Astrocyte (in vitro differentiated cells and primary cell): ENCODE data around the gene SDHAF2.
"Not testable (repeated sequence)": the region's sequence is repeated elsewhere in the genome, so short reads cannot be mapped to it uniquely, and the experiment has no call there.

Experiments used
- EZH2 ChIP-seq: IDR thresholded peaks from 2 replicates; pipeline ENCODE4 v1.6.1; 2012; ENCODE audit warnings: mild to moderate bottlenecking, low read length, inconsistent platforms; ENCODE audit not compliant: insufficient read depth
- TF ChIP-seq, protein P1 (sequence below): IDR thresholded peaks from 2 replicates; pipeline ENCODE4 v1.5.1; 2011; ENCODE audit warnings: low read depth, mild to moderate bottlenecking, inconsistent platforms, low read length, moderate library complexity; ENCODE audit not compliant: insufficient read depth

DNA sequence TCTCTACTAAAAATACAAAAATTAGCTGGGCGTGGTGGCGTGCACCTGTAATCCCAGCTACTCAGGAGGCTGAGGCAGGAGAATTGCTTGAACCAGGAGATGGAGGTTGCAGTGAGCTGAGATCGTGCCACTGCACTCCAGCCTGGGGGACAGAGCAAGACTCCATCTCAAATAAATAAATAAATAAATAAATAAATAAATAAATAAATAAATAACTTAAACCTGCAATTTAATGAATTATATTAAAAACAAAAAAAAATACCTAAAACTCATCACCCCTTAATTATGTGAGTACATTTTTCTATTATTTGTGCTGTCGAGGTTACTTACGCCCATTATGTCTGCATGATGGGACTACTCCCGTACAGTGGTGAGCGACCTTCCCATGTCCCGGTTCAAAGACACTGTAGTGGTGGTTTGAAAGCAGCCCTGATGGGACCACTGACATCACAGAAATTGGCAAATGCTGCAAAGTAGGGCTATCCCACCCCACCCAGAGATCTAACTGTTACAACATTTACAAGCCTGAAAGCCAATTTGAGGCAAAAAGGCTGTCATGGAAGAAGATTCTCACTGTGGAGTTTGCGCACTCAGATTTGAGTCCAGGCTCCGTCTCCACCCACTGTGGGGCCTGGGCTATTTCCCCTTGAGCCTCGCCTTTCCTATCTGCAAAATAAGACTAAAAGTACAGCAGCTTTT, 49.6 kb downstream of the SDHAF2 start:
- TF ChIP-seq, protein P1, sequence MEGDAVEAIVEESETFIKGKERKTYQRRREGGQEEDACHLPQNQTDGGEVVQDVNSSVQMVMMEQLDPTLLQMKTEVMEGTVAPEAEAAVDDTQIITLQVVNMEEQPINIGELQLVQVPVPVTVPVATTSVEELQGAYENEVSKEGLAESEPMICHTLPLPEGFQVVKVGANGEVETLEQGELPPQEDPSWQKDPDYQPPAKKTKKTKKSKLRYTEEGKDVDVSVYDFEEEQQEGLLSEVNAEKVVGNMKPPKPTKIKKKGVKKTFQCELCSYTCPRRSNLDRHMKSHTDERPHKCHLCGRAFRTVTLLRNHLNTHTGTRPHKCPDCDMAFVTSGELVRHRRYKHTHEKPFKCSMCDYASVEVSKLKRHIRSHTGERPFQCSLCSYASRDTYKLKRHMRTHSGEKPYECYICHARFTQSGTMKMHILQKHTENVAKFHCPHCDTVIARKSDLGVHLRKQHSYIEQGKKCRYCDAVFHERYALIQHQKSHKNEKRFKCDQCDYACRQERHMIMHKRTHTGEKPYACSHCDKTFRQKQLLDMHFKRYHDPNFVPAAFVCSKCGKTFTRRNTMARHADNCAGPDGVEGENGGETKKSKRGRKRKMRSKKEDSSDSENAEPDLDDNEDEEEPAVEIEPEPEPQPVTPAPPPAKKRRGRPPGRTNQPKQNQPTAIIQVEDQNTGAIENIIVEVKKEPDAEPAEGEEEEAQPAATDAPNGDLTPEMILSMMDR: not testable (repeated sequence)
- not testable (repeated sequence) for TF ChIP-seq EZH2
